ENCODE data around the gene FAM163B. TPM values are rescaled to one million over a fixed set of nuclear protein-coding genes. Genes with fewer than 3 reads are reported as not detected.

The FAM163B gene
- total RNA-seq, 1 donor from 2014 or later: not detected

DNA sequence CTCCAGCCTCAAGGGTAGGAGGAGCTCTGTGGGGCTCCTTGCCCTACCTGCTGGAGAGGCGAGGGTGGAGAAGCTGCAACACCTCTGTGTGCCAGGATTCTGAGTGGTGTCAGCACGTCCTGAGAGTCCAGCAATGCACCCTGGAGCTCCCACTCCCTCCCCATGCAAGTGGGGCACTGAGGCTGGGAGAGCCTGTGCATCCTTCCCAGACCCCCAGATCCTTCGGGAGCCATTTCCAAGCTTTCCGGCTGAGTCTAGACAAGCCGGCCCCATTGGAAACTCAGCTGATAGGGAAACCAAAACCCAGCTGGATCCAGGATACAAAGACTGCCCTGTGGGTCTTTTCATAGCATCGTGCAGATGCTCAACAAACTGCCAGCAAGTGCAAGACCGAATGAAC lies 1.8 kb downstream of the FAM163B start:
- Mint-ChIP-seq H3K27ac (no peak overlapping the region), H3K9me3 (no peaks in the 10 kb centered on the region), H3K36me3 (ENCODE audit: low read depth) (no peaks in the 10 kb centered on the region), H3K27me3 (peaks cover 46% of the 10 kb centered on the region), H3K4me3 (no peak overlapping the region), H3K4me1 (peaks cover 9% of the 10 kb centered on the region)
- no peak for ATAC-seq (ENCODE audit: low read depth)
- ChIA-PET CTCF (no interaction called here), POLR2A (no interaction called here)
- intact Hi-C loops (cut with micrococcal nuclease): no loop called here
- no peak for DNase-seq
- TF ChIP-seq CTCF (IDR thresholded peaks at IDR 0.05): no peak

DNA sequence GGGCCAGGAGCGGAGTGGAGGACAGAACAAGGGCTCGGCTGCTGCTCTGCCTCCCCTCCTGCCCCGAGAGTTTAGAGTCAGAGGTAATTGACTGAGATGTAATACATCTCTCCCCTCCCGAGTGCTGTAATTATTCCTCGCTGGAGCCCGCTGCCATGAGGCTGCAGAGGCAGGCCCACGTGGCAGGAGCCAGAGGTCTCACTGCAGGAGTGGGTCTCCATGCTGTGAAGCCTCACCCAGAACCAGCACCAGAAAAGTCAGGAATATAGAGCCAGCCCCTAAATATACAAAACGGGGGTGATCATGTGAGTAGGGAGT lies 2.5 kb downstream of the FAM163B start:
- ChIA-PET CTCF (no interaction called here), POLR2A (no interaction called here)
- Mint-ChIP-seq H3K36me3 (ENCODE audit: low read depth) (no peaks in the 10 kb centered on the region), H3K27ac (no peak overlapping the region), H3K4me1 (peaks cover 9% of the 10 kb centered on the region), H3K27me3 (peaks cover 51% of the 10 kb centered on the region), H3K4me3 (no peak overlapping the region), H3K9me3 (no peaks in the 10 kb centered on the region)
- intact Hi-C loops (cut with micrococcal nuclease): no loop called here
- ATAC-seq (ENCODE audit: low read depth): no peak
- TF ChIP-seq CTCF (IDR thresholded peaks at IDR 0.05): no peak
- DNase-seq: no peak

GRCh38 chr9:133605856-133606707 lies 3.1 kb downstream of the FAM163B start:
- no peaks in the 10 kb centered on the region for H3K9me3 Mint-ChIP-seq
- ATAC-seq (ENCODE audit: low read depth): no peak
- intact Hi-C loops (cut with micrococcal nuclease): no loop called here
- ChIA-PET POLR2A (no interaction called here), CTCF (no interaction called here)
- peaks cover 52% of the 10 kb centered on the region for H3K27me3 Mint-ChIP-seq
- DNase-seq: no peak
- no peak for TF ChIP-seq CTCF (IDR thresholded peaks at IDR 0.05)
- H3K4me3 Mint-ChIP-seq: no peak overlapping the region
- H3K27ac Mint-ChIP-seq: no peak overlapping the region
- no peaks in the 10 kb centered on the region for H3K36me3 Mint-ChIP-seq (ENCODE audit: low read depth)
- peaks cover 9% of the 10 kb centered on the region for H3K4me1 Mint-ChIP-seq

DNA sequence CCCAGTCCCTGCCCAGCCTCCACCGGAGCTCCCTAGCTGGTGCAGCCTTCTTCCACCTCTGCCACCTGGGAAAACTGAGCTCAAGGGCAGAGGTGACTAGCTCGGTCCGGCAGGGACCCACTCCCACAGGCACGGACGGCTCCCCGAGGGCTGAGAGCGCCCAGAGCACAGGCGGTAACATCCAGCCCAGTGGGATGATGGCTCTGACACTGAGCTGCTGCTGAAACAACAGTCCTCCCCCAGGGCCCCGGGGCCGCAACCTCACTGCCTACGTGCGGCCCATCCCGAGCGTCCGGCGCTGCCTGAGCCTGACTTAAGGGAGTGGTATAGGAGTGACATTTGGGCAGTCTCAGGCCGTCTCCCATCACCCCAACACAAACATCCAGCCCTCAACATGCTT lies 3.7 kb downstream of the FAM163B start:
- ChIA-PET POLR2A (no interaction called here), CTCF (no interaction called here)
- Mint-ChIP-seq H3K36me3 (ENCODE audit: low read depth) (no peaks in the 10 kb centered on the region), H3K27ac (no peak overlapping the region), H3K9me3 (no peaks in the 10 kb centered on the region), H3K4me1 (peaks cover 9% of the 10 kb centered on the region), H3K27me3 (peaks cover 47% of the 10 kb centered on the region), H3K4me3 (no peak overlapping the region)
- ATAC-seq (ENCODE audit: low read depth) (no peak), DNase-seq (no peak)
- intact Hi-C loops (cut with micrococcal nuclease): no loop called here
- no peak for TF ChIP-seq CTCF (IDR thresholded peaks at IDR 0.05)

- no peak for ATAC-seq (ENCODE audit: low read depth)
- CTCF ChIA-PET: no interaction called here
- Mint-ChIP-seq H3K36me3 (ENCODE audit: low read depth) (no peaks in the 10 kb centered on the region), H3K27ac (no peak overlapping the region), H3K9me3 (no peaks in the 10 kb centered on the region), H3K4me1 (peaks cover 9% of the 10 kb centered on the region), H3K27me3 (peaks cover 43% of the 10 kb centered on the region), H3K4me3 (no peak overlapping the region)
- no peak for DNase-seq
- POLR2A ChIA-PET: no interaction called here
- intact Hi-C loops (cut with micrococcal nuclease): no loop called here
- TF ChIP-seq CTCF (IDR thresholded peaks at IDR 0.05): no peak
Observed at GRCh38 chr9:133604856-133605255, 4.3 kb downstream of the FAM163B start.

Data from activated B cell treated with CpG ODN at 0.5 μM for 24 hours (primary cell).